ENCODE results near the gene CX3CR1.

Gene CX3CR1

GRCh38 chr3:39287216-39288164, 7.7 kb upstream of the CX3CR1 start:
- Histone ChIP-seq H3K4me1 (ENCODE audit: insufficient read depth, poor library complexity, severe bottlenecking) (no peaks in the 10 kb centered on the region), H3K27me3 (ENCODE audit: insufficient read depth, poor library complexity, severe bottlenecking) (no peaks in the 10 kb centered on the region), H3K4me3 (ENCODE audit: severe bottlenecking) (no peak overlapping the region), H3K9me3 (ENCODE audit: severe bottlenecking) (no peaks in the 10 kb centered on the region), H3K36me3 (ENCODE audit: low read depth) (no peaks in the 10 kb centered on the region), H3K27ac (ENCODE audit: poor library complexity, severe bottlenecking) (no peak overlapping the region)
- no peak for TF ChIP-seq CTCF (IDR thresholded peaks at IDR 0.05; ENCODE audit: poor library complexity, severe bottlenecking)
- no peak for DNase-seq (ENCODE audit: low spot score)
- ATAC-seq (ENCODE audit: low read depth), result no peak

- ATAC-seq (ENCODE audit: low read depth) (no peak), DNase-seq (ENCODE audit: low spot score) (no peak)
- TF ChIP-seq CTCF (IDR thresholded peaks at IDR 0.05; ENCODE audit: poor library complexity, severe bottlenecking), result no peak
- H3K27ac ChIP-seq (ENCODE audit: poor library complexity, severe bottlenecking), result no peak overlapping the region
- H3K9me3 ChIP-seq (ENCODE audit: severe bottlenecking), result no peaks in the 10 kb centered on the region
- no peaks in the 10 kb centered on the region for H3K36me3 ChIP-seq (ENCODE audit: low read depth)
- no peaks in the 10 kb centered on the region for H3K27me3 ChIP-seq (ENCODE audit: insufficient read depth, poor library complexity, severe bottlenecking)
- H3K4me3 ChIP-seq (ENCODE audit: severe bottlenecking), result no peak overlapping the region
- no peaks in the 10 kb centered on the region for H3K4me1 ChIP-seq (ENCODE audit: insufficient read depth, poor library complexity, severe bottlenecking)
Observed at GRCh38 chr3:39286771-39287170, 6.9 kb upstream of the CX3CR1 start.

- DNase-seq (ENCODE audit: low spot score) (no peak), ATAC-seq (ENCODE audit: low read depth) (no peak)
- H3K27me3 ChIP-seq (ENCODE audit: insufficient read depth, poor library complexity, severe bottlenecking), result no peaks in the 10 kb centered on the region
- no peak for TF ChIP-seq CTCF (IDR thresholded peaks at IDR 0.05; ENCODE audit: poor library complexity, severe bottlenecking)
- no peaks in the 10 kb centered on the region for H3K4me1 ChIP-seq (ENCODE audit: insufficient read depth, poor library complexity, severe bottlenecking)
- H3K4me3 ChIP-seq (ENCODE audit: severe bottlenecking), result no peak overlapping the region
- H3K27ac ChIP-seq (ENCODE audit: poor library complexity, severe bottlenecking), result no peak overlapping the region
- H3K9me3 ChIP-seq (ENCODE audit: severe bottlenecking), result no peaks in the 10 kb centered on the region
- no peaks in the 10 kb centered on the region for H3K36me3 ChIP-seq (ENCODE audit: low read depth)
Observed at GRCh38 chr3:39285332-39285731, 5.5 kb upstream of the CX3CR1 start.

- Histone ChIP-seq H3K9me3 (ENCODE audit: severe bottlenecking) (no peaks in the 10 kb centered on the region), H3K36me3 (ENCODE audit: low read depth) (no peaks in the 10 kb centered on the region), H3K4me3 (ENCODE audit: severe bottlenecking) (no peak overlapping the region), H3K4me1 (ENCODE audit: insufficient read depth, poor library complexity, severe bottlenecking) (no peaks in the 10 kb centered on the region), H3K27me3 (ENCODE audit: insufficient read depth, poor library complexity, severe bottlenecking) (no peaks in the 10 kb centered on the region), H3K27ac (ENCODE audit: poor library complexity, severe bottlenecking) (no peak overlapping the region)
- no peak for ATAC-seq (ENCODE audit: low read depth)
- no peak for DNase-seq (ENCODE audit: low spot score)
- no peak for TF ChIP-seq CTCF (IDR thresholded peaks at IDR 0.05; ENCODE audit: poor library complexity, severe bottlenecking)
Observed at GRCh38 chr3:39284457-39284881, 4.6 kb upstream of the CX3CR1 start.

GRCh38 chr3:39282057-39282456, 2.2 kb upstream of the CX3CR1 start:
- Histone ChIP-seq H3K36me3 (ENCODE audit: low read depth) (no peaks in the 10 kb centered on the region), H3K27ac (ENCODE audit: poor library complexity, severe bottlenecking) (no peak overlapping the region), H3K4me1 (ENCODE audit: insufficient read depth, poor library complexity, severe bottlenecking) (no peaks in the 10 kb centered on the region), H3K9me3 (ENCODE audit: severe bottlenecking) (no peaks in the 10 kb centered on the region), H3K4me3 (ENCODE audit: severe bottlenecking) (no peak overlapping the region), H3K27me3 (ENCODE audit: insufficient read depth, poor library complexity, severe bottlenecking) (no peaks in the 10 kb centered on the region)
- ATAC-seq (ENCODE audit: low read depth) (no peak), DNase-seq (ENCODE audit: low spot score) (no peak)
- TF ChIP-seq CTCF (IDR thresholded peaks at IDR 0.05; ENCODE audit: poor library complexity, severe bottlenecking), result no peak

Data from RWPE2 (cell line).